Urothelium cell line (cell line): Measurements from ENCODE around the gene PLA2G12B.

Experiments used
- DNase-seq: peaks from one replicate; pipeline ENCODE4 v3.0.0; 2011; ENCODE audit warnings: low spot score, mixed read lengths
- FAIRE-seq: peaks from 2 replicates; lab custom pipeline; 2011; peaks lifted over from hg19 to GRCh38; lab: Jason Lieb, UNC

PLA2G12B gene

GRCh38 chr10:72895236-72895850 is 59.3 kb downstream of the PLA2G12B start:
- no peak for FAIRE-seq
- no peak for DNase-seq

- DNase-seq, result no peak
- FAIRE-seq, result no peak
Measured at GRCh38 chr10:72893136-72893798, 61.3 kb downstream of the PLA2G12B start, which contains the start of gene OIT3. Gene OIT3 (plus strand): TSS chr10:72893739. CDS start chr10:72893799, 60 bp downstream.

GRCh38 chr10:72890086-72890485 is 64.5 kb downstream of the PLA2G12B start:
- FAIRE-seq, result no peak
- DNase-seq, result no peak

- peak; percentile 82 for FAIRE-seq
- DNase-seq, result no peak
Measured at GRCh38 chr10:72889391-72889831, 65.2 kb downstream of the PLA2G12B start.

- DNase-seq (no peak), FAIRE-seq (peak; percentile 17)
Measured at GRCh38 chr10:72888151-72888638, 66.4 kb downstream of the PLA2G12B start.

- FAIRE-seq (no peak), DNase-seq (no peak)
Measured at GRCh38 chr10:72887043-72887442, 67.6 kb downstream of the PLA2G12B start.

GRCh38 chr10:72886621-72887020 is 68.0 kb downstream of the PLA2G12B start:
- DNase-seq (no peak), FAIRE-seq (no peak)

GRCh38 chr10:72885953-72886352 is 68.7 kb downstream of the PLA2G12B start:
- FAIRE-seq (no peak), DNase-seq (no peak)
